Keratinocyte (primary cell): ENCODE data around the gene CMSS1.

Experiments
- EZH2 ChIP-seq: IDR thresholded peaks from one replicate; pipeline ENCODE4 v1.6.1; 2012; ENCODE audit warnings: inconsistent platforms, mild to moderate bottlenecking, low read length, moderate library complexity
- TF ChIP-seq, protein P1 (sequence below), 3 experiments: IDR thresholded peaks in 1 of 3; conservative IDR thresholded peaks in 1 of 3; optimal IDR thresholded peaks in 1 of 3; 2 replicates in 2 of 3; 3 replicates in 1 of 3; pipeline versions ENCODE3 to v1.5.1; 2011; ENCODE audit warnings: low read length in 3 of 3, mild to moderate bottlenecking in 3 of 3, moderate library complexity in 2 of 3, control low read depth in 1 of 3, inconsistent platforms in 1 of 3; ENCODE audit not compliant: insufficient read depth in 2 of 3; ENCODE audit errors: extremely low read depth in 1 of 3

DNA sequence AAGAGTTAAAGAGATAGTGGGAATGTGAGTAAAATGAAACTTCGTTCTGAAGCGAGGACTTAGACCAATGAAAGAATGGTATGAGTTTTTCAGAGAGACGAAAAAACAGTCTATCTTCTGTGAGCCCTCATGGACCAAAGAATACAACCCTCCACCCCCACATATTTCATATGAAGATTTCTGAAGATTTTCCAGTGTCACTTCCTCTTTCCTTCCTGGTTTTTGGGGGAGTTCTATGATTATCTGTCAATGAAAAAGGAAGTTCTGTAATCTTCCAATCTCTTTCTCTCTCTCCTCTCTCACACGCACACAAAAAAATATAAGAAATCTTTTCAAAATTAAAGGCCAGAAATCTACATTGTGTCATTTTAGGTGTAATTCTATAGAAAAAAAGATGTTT, 27.7 kb downstream of the CMSS1 start:
- TF ChIP-seq, protein P1, sequence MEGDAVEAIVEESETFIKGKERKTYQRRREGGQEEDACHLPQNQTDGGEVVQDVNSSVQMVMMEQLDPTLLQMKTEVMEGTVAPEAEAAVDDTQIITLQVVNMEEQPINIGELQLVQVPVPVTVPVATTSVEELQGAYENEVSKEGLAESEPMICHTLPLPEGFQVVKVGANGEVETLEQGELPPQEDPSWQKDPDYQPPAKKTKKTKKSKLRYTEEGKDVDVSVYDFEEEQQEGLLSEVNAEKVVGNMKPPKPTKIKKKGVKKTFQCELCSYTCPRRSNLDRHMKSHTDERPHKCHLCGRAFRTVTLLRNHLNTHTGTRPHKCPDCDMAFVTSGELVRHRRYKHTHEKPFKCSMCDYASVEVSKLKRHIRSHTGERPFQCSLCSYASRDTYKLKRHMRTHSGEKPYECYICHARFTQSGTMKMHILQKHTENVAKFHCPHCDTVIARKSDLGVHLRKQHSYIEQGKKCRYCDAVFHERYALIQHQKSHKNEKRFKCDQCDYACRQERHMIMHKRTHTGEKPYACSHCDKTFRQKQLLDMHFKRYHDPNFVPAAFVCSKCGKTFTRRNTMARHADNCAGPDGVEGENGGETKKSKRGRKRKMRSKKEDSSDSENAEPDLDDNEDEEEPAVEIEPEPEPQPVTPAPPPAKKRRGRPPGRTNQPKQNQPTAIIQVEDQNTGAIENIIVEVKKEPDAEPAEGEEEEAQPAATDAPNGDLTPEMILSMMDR (optimal IDR thresholded peaks at IDR 0.05 in 1 of 3, IDR thresholded peaks at IDR 0.05 in 1 of 3, conservative IDR thresholded peaks at IDR 0.05 in 1 of 3; ENCODE audit: extremely low read depth in 1 of 3, insufficient read depth in 2 of 3, low read length in 3 of 3): no peak
- no peak for TF ChIP-seq EZH2
